ENCODE measurements around the gene PBX1. TPM values are rescaled to one million over a fixed set of nuclear protein-coding genes. Genes with fewer than 3 reads are reported as not detected.

PBX1 gene
- polyA plus RNA-seq, 1 donor (not counting 4 experiments of a cell fraction or from before 2014, with no cell fraction given), result 2.2 TPM

DNA sequence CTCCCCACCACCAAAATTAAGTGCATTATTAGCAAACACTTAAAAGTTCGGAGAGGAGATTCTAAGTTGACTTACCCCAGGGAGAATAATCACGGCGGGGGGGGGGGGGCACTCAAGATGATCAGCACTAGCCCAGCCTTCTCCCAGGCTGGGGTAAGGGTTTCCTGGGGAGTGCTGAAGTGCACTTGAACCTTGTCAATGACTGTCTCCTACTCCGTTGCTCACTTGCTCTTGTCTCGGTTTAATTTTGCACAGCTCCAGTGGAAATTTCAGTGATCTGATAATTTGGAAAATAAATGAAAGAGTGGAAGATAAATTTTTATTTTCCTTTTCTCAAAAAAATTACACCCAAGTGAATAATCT is 59.2 kb downstream of the PBX1 start:
- no peaks in the 10 kb centered on the region for H3K9me3 ChIP-seq (ENCODE audit: control insufficient read depth, low read depth, low read length)
- FAIRE-seq, result no peak
- H3K27ac ChIP-seq (ENCODE audit: control insufficient read depth, insufficient read depth, low read length), result no peak overlapping the region
- H3K9me1 ChIP-seq (ENCODE audit: control insufficient read depth, extremely low read depth, insufficient read depth, low read length), result no peaks in the 10 kb centered on the region
- H3K27me3 ChIP-seq (ENCODE audit: control insufficient read depth, extremely low read depth, insufficient read depth, low read length), result no peaks in the 10 kb centered on the region
- no peaks in the 10 kb centered on the region for H4K20me1 ChIP-seq (ENCODE audit: control insufficient read depth, extremely low read depth, insufficient read depth, low read length)
- dilution Hi-C loops (cut with MboI; ENCODE audit: extremely low pct_ligation_motif_present, low sequenced_read_pairs), result no loop called here
- DNase-seq (ENCODE audit: low read depth, low spot score), result no peak
- peaks cover 4% of the 10 kb centered on the region for H3K4me1 ChIP-seq (ENCODE audit: control insufficient read depth, extremely low read depth, insufficient read depth, low read length)
- no peaks in the 10 kb centered on the region for H3K36me3 ChIP-seq (ENCODE audit: control insufficient read depth in 2 of 2, extremely low read depth in 1 of 2, insufficient read depth in 2 of 2, low read length in 2 of 2)
- TF ChIP-seq, protein P1, sequence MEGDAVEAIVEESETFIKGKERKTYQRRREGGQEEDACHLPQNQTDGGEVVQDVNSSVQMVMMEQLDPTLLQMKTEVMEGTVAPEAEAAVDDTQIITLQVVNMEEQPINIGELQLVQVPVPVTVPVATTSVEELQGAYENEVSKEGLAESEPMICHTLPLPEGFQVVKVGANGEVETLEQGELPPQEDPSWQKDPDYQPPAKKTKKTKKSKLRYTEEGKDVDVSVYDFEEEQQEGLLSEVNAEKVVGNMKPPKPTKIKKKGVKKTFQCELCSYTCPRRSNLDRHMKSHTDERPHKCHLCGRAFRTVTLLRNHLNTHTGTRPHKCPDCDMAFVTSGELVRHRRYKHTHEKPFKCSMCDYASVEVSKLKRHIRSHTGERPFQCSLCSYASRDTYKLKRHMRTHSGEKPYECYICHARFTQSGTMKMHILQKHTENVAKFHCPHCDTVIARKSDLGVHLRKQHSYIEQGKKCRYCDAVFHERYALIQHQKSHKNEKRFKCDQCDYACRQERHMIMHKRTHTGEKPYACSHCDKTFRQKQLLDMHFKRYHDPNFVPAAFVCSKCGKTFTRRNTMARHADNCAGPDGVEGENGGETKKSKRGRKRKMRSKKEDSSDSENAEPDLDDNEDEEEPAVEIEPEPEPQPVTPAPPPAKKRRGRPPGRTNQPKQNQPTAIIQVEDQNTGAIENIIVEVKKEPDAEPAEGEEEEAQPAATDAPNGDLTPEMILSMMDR (optimal IDR thresholded peaks at IDR 0.05 in 1 of 3, IDR thresholded peaks at IDR 0.05 in 1 of 3, conservative IDR thresholded peaks at IDR 0.05 in 1 of 3; ENCODE audit: extremely low read depth in 1 of 3, insufficient read depth in 2 of 3, low read length in 3 of 3), result peak in 1 of 3 experiments; percentile 0
- no peak for TF ChIP-seq EZH2 (IDR thresholded peaks at IDR 0.05; ENCODE audit: low read length)
- H3K4me3 ChIP-seq (ENCODE audit: control insufficient read depth in 2 of 3, extremely low read depth in 1 of 3, insufficient read depth in 2 of 3, low read depth in 1 of 3, low read length in 3 of 3), result no peak overlapping the region
- H3K79me2 ChIP-seq (ENCODE audit: control insufficient read depth, insufficient read depth, low read length), result no peaks in the 10 kb centered on the region
- no peak overlapping the region for H3K4me2 ChIP-seq (ENCODE audit: control insufficient read depth, extremely low read depth, insufficient read depth, low read depth, low read length)
- no peak overlapping the region for H3K9ac ChIP-seq (ENCODE audit: control insufficient read depth, extremely low read depth, insufficient read depth, low read length)
- no peak overlapping the region for H2AFZ ChIP-seq (ENCODE audit: control insufficient read depth, low read length)

DNA sequence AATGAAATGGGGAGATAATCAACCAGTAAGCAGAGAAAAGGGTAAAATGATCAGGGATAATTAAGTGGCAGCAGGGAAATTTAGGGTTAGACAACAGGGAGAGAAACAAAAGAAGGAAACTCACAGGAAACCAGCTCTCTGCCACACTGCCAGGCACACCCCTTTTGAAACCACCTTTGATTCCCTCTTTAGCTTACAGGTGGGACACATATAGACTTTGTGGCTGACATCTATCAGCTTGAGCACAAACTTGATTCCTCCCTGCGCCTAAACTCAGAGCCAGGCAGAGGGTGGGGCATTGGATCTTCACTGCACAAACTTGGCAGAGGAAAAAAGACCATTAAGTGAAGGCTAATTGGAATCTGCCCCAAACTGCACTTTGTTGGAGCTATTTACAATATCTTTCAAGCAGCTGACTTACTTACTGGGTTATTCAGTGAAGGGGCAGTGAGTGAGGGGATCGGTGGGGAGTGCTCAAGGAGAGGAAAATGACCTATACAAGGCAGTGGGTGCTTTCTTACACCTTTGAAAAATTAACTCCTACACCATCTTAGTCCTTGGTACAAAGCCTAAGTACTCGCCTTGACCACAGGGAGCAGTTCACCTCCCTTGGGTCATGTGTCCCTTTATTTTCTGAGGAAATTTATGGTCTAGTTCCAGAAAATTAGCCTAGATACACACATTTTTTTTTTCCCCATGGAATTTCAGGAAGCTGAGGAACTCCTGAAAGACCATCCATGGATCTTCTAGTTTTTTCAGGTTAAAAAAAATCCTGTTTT is 60.2 kb downstream of the PBX1 start:
- no peaks in the 10 kb centered on the region for H3K9me3 ChIP-seq (ENCODE audit: control insufficient read depth, low read depth, low read length)
- no peaks in the 10 kb centered on the region for H3K36me3 ChIP-seq (ENCODE audit: control insufficient read depth in 2 of 2, extremely low read depth in 1 of 2, insufficient read depth in 2 of 2, low read length in 2 of 2)
- no peaks in the 10 kb centered on the region for H3K79me2 ChIP-seq (ENCODE audit: control insufficient read depth, insufficient read depth, low read length)
- H2AFZ ChIP-seq (ENCODE audit: control insufficient read depth, low read length), result no peak overlapping the region
- H3K9ac ChIP-seq (ENCODE audit: control insufficient read depth, extremely low read depth, insufficient read depth, low read length), result no peak overlapping the region
- H3K27me3 ChIP-seq (ENCODE audit: control insufficient read depth, extremely low read depth, insufficient read depth, low read length), result no peaks in the 10 kb centered on the region
- no peak overlapping the region for H3K27ac ChIP-seq (ENCODE audit: control insufficient read depth, insufficient read depth, low read length)
- no peak for DNase-seq (ENCODE audit: low read depth, low spot score)
- no peaks in the 10 kb centered on the region for H3K4me1 ChIP-seq (ENCODE audit: control insufficient read depth, extremely low read depth, insufficient read depth, low read length)
- no peaks in the 10 kb centered on the region for H3K9me1 ChIP-seq (ENCODE audit: control insufficient read depth, extremely low read depth, insufficient read depth, low read length)
- H4K20me1 ChIP-seq (ENCODE audit: control insufficient read depth, extremely low read depth, insufficient read depth, low read length), result no peaks in the 10 kb centered on the region
- no peak for TF ChIP-seq EZH2 (IDR thresholded peaks at IDR 0.05; ENCODE audit: low read length)
- TF ChIP-seq, protein P1 (optimal IDR thresholded peaks at IDR 0.05 in 1 of 3, IDR thresholded peaks at IDR 0.05 in 1 of 3, conservative IDR thresholded peaks at IDR 0.05 in 1 of 3; ENCODE audit: extremely low read depth in 1 of 3, insufficient read depth in 2 of 3, low read length in 3 of 3), result no peak
- H3K4me2 ChIP-seq (ENCODE audit: control insufficient read depth, extremely low read depth, insufficient read depth, low read depth, low read length), result no peak overlapping the region
- no peak for FAIRE-seq
- H3K4me3 ChIP-seq (ENCODE audit: control insufficient read depth in 2 of 3, extremely low read depth in 1 of 3, insufficient read depth in 2 of 3, low read depth in 1 of 3, low read length in 3 of 3), result no peak overlapping the region
- dilution Hi-C loops (cut with MboI; ENCODE audit: extremely low pct_ligation_motif_present, low sequenced_read_pairs), result no loop called here
